Heart left ventricle (tissue), 13 donors: ENCODE results near the gene ANKRD34C.

Experiments used
- CTCF ChIP-seq, 12 donors: fragments of 200-600 bp; sonication (generic) in 4 of 12; IDR thresholded peaks; one replicate each; pipeline versions ENCODE4 v1.5.0 to v1.8.0; 2018 to 2022; ENCODE audit warnings: antibody characterized with exemption in 12 of 12, mild to moderate bottlenecking in 5 of 12
- POLR2A ChIP-seq, 2 donors: fragments of 450-650 bp; IDR thresholded peaks; one replicate each; pipeline ENCODE4 v1.6.1; 2017; ENCODE audit warnings: antibody characterized with exemption in 2 of 2, mild to moderate bottlenecking in 2 of 2, moderate library complexity in 2 of 2
- donor health status: ischemic (EF 13 %, LVEDD 7.1; RV severe dilation, severe dysfunction).
- donor health status: DM: no; HTN: yes; CAD: no.
- donor health status: DM: no; HTN: no; CAD: no.
- donor health status: ischemic (EF 25% LVEDD 6.9; RV normal size, moderate dysfunction).
- donor health status: ischemic (EF 25% LVEDD 5.7; RV mildly dilated, moderate dysfunction).
- donor health status: ischemic (EF 35%, LVEDD 5.7; RV mildly dilated, moderate dysfunction).
- donor health status: nonischemic (EF 11% LVEDD 7.7; RV severe dilation, severe dysfunction).
- donor health status: DM: yes; HTN: yes; CAD: no.
- donor health status: PGD.
- donor health status: ischemic (EF 29% LVEDD 5.4; RV normal size, mild dysfunction).
- donor health status: nonischemic (EF 23%, LVEDD 6.1; RV moderate dilation, normal function).

GRCh38 chr15:79314186-79314585, 31.7 kb downstream of the ANKRD34C start:
- TF ChIP-seq CTCF (IDR thresholded peaks at IDR 0.05) (no peak), POLR2A (IDR thresholded peaks at IDR 0.05) (no peak)
